Epithelial cell of esophagus (primary cell): ENCODE data around the gene OR2V1.
A peak's percentile ranks its signal among the peaks of the same experiment; 100 is the strongest.
"Not testable (repeated sequence)": the region's sequence is repeated elsewhere in the genome, so short reads cannot be mapped to it uniquely, and the experiment has no call there.

ENCODE experiments used
- DNase-seq: peaks from one replicate; pipeline ENCODE4 v3.0.0; 2010; ENCODE audit warnings: low read depth
- H3K4me3 ChIP-seq: 2 replicates; pipeline ENCODE4 v1.5.1; 2011; ENCODE audit warnings: mild to moderate bottlenecking, low read length, control low read depth
- CTCF ChIP-seq: IDR thresholded peaks from 2 replicates; pipeline ENCODE4 v1.5.1; 2011; ENCODE audit warnings: low read depth, mild to moderate bottlenecking, low read length, control low read depth, inconsistent platforms; ENCODE audit not compliant: insufficient read depth; ENCODE audit errors: missing control alignments

The OR2V1 gene

GRCh38 chr5:181114844-181115778 is 15.9 kb downstream of the OR2V1 start:
- peak; percentile 58 for DNase-seq
- H3K4me3 ChIP-seq = peak overlapping the region; percentile 6
- TF ChIP-seq CTCF = no peak

GRCh38 chr5:181114284-181114843 is 16.6 kb downstream of the OR2V1 start:
- no peak for DNase-seq
- no peak for TF ChIP-seq CTCF
- no peak overlapping the region for H3K4me3 ChIP-seq

- H3K4me3 ChIP-seq, DNase-seq: not testable (repeated sequence)
These were observed 17.4 kb downstream of the OR2V1 start for GRCh38 chr5:181113572-181113971.

GRCh38 chr5:181112476-181112875 is 18.5 kb downstream of the OR2V1 start:
- DNase-seq = no peak
- no peak overlapping the region for H3K4me3 ChIP-seq
- TF ChIP-seq CTCF = no peak

- TF ChIP-seq CTCF = no peak
- no peak for DNase-seq
- H3K4me3 ChIP-seq = no peak overlapping the region
These were observed 20.0 kb downstream of the OR2V1 start for GRCh38 chr5:181111010-181111409.

- TF ChIP-seq CTCF = no peak
- no peak for DNase-seq
- H3K4me3 ChIP-seq = no peak overlapping the region
These were observed 21.4 kb downstream of the OR2V1 start for GRCh38 chr5:181109489-181110013.

- H3K4me3 ChIP-seq = no peak overlapping the region
- TF ChIP-seq CTCF = no peak
- DNase-seq = no peak
These were observed 22.3 kb downstream of the OR2V1 start for GRCh38 chr5:181108578-181109165.
